Measurements from ENCODE around the gene CCDC175. TPM values are rescaled to one million over a fixed set of nuclear protein-coding genes. Genes with fewer than 3 reads are reported as not detected.

CCDC175 gene
- total RNA-seq, 1 donor from 2014 or later: not detected

- Mint-ChIP-seq H3K27me3 (peaks cover 17% of the 10 kb centered on the region), H3K36me3 (ENCODE audit: low read depth) (no peaks in the 10 kb centered on the region), H3K9me3 (peaks cover 5% of the 10 kb centered on the region), H3K27ac (no peak overlapping the region), H3K4me1 (no peaks in the 10 kb centered on the region), H3K4me3 (no peak overlapping the region)
- ChIA-PET POLR2A (no interaction called here), CTCF (no interaction called here)
- intact Hi-C loops (cut with micrococcal nuclease): no loop called here
- no peak for TF ChIP-seq CTCF (IDR thresholded peaks at IDR 0.05)
- DNase-seq (no peak), ATAC-seq (ENCODE audit: low read depth) (no peak)
Measured at GRCh38 chr14:59532419-59532818, 44.2 kb downstream of the CCDC175 start.

GRCh38 chr14:59530349-59530748 lies 46.3 kb downstream of the CCDC175 start:
- no peak for DNase-seq
- H3K4me1 Mint-ChIP-seq: no peaks in the 10 kb centered on the region
- no peaks in the 10 kb centered on the region for H3K36me3 Mint-ChIP-seq (ENCODE audit: low read depth)
- no peak overlapping the region for H3K27ac Mint-ChIP-seq
- TF ChIP-seq CTCF (IDR thresholded peaks at IDR 0.05): no peak
- H3K4me3 Mint-ChIP-seq: no peak overlapping the region
- intact Hi-C loops (cut with micrococcal nuclease): no loop called here
- peaks cover 17% of the 10 kb centered on the region for H3K27me3 Mint-ChIP-seq
- ChIA-PET CTCF (no interaction called here), POLR2A (no interaction called here)
- ATAC-seq (ENCODE audit: low read depth): no peak
- H3K9me3 Mint-ChIP-seq: peaks cover 8% of the 10 kb centered on the region

GRCh38 chr14:59529189-59529588 lies 47.4 kb downstream of the CCDC175 start:
- H3K36me3 Mint-ChIP-seq (ENCODE audit: low read depth): no peaks in the 10 kb centered on the region
- DNase-seq: no peak
- TF ChIP-seq CTCF (IDR thresholded peaks at IDR 0.05): no peak
- no peaks in the 10 kb centered on the region for H3K4me1 Mint-ChIP-seq
- H3K27me3 Mint-ChIP-seq: peaks cover 19% of the 10 kb centered on the region
- no peak overlapping the region for H3K4me3 Mint-ChIP-seq
- no peak overlapping the region for H3K27ac Mint-ChIP-seq
- POLR2A ChIA-PET: no interaction called here
- peaks cover 8% of the 10 kb centered on the region for H3K9me3 Mint-ChIP-seq
- CTCF ChIA-PET: no interaction called here
- intact Hi-C loops (cut with micrococcal nuclease): no loop called here
- ATAC-seq (ENCODE audit: low read depth): no peak

GRCh38 chr14:59520224-59520623 lies 56.4 kb downstream of the CCDC175 start:
- no peaks in the 10 kb centered on the region for H3K9me3 Mint-ChIP-seq
- no peak for TF ChIP-seq CTCF (IDR thresholded peaks at IDR 0.05)
- DNase-seq (no peak), ATAC-seq (ENCODE audit: low read depth) (no peak)
- H3K27ac Mint-ChIP-seq: no peak overlapping the region
- H3K4me1 Mint-ChIP-seq: no peaks in the 10 kb centered on the region
- CTCF ChIA-PET: no interaction called here
- H3K4me3 Mint-ChIP-seq: no peak overlapping the region
- intact Hi-C loops (cut with micrococcal nuclease): no loop called here
- POLR2A ChIA-PET: no interaction called here
- H3K27me3 Mint-ChIP-seq: peaks cover under 1% of the 10 kb centered on the region
- no peaks in the 10 kb centered on the region for H3K36me3 Mint-ChIP-seq (ENCODE audit: low read depth)

GRCh38 chr14:59511916-59512575 lies 64.6 kb downstream of the CCDC175 start:
- Mint-ChIP-seq H3K9me3 (no peaks in the 10 kb centered on the region), H3K4me3 (no peak overlapping the region), H3K36me3 (ENCODE audit: low read depth) (no peaks in the 10 kb centered on the region), H3K27me3 (peaks cover 3% of the 10 kb centered on the region), H3K27ac (no peak overlapping the region), H3K4me1 (no peaks in the 10 kb centered on the region)
- no peak for TF ChIP-seq CTCF (IDR thresholded peaks at IDR 0.05)
- DNase-seq (no peak), ATAC-seq (ENCODE audit: low read depth) (no peak)
- ChIA-PET CTCF (interaction anchor here (0.7 to 1.9 kb wide), 3 partner anchors 11 to 672 kb away, joined by 3 to 7 read pairs (median 4); no protein-coding TSS in a partner anchor), POLR2A (no interaction called here)
- intact Hi-C loops (cut with micrococcal nuclease): loop anchor here (1.0 kb wide), 1 partner anchor 672 kb away; no protein-coding TSS in a partner anchor

All from activated B cell treated with CpG ODN at 0.5 μM for 24 hours (primary cell).